ENCODE results near the gene PEX11A.

DNA sequence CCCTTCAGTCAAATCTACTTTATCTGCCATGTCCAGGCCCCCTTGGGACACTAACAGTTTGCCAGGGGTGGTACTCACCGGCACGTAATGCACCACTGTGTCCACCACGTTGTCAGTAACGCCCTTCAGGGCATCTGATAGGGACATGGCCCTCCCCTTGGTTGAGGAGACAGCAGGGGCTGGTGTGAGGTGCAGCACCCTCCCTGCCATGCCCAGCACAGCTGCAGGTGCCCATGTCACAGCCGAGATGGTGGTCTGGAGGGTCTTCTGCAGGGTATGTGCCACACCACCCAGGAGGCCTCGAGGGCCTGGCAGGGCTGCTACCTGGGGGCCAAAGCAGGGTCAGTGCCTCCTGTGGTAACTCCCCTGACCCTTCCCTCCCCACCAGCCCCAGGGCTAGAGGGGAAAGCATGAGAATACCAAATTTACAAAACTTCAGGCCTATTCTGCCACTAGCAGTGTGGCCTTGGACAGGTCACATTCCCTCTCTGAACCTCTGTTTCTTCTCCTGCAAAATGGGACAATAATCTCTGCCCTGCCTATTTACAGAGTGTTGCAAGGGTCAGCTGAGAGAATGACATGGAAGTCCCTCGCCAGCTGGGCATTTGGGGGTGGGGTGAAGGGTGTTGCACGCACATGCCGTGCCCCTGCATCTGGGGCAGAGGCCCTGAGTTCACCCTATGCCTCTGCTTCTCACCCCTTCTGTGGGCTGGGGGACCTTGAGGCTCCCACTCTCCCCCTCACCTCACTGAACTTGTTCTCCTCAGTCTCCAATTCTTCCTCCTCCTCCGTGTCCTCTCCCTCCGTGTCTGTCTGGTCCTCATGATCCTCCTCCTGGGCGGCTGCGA, 23.5 kb downstream of the PEX11A start:
- TF ChIP-seq ZNF274 (IDR thresholded peaks at IDR 0.05; ENCODE audit: low read depth, low read length) (no peak), YY1 (IDR thresholded peaks at IDR 0.05; ENCODE audit: insufficient read depth, insufficient read length) (no peak)

Data from NT2/D1 (cell line).